Measurements from ENCODE around the gene KCNIP1.

DNA sequence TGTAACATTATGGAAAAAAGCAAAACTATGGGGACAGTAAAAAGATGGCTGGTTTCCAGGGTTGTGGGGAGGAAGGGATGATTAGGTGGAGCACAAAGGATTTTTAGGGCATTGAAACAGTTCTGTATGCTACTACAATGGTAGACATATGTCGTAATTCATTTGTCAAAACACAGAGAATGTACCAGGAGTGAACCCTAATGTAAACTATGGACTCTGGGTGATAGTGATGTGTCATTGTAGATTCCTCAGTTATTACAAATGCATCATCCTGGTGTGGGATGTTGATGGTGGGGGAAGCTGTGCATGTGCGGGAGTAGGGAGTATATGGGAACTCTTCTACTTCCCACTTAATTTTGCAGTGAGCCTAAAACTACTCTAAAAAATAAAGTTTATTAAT is 144.7 kb downstream of the KCNIP1 start:
- TF ChIP-seq, protein P1, sequence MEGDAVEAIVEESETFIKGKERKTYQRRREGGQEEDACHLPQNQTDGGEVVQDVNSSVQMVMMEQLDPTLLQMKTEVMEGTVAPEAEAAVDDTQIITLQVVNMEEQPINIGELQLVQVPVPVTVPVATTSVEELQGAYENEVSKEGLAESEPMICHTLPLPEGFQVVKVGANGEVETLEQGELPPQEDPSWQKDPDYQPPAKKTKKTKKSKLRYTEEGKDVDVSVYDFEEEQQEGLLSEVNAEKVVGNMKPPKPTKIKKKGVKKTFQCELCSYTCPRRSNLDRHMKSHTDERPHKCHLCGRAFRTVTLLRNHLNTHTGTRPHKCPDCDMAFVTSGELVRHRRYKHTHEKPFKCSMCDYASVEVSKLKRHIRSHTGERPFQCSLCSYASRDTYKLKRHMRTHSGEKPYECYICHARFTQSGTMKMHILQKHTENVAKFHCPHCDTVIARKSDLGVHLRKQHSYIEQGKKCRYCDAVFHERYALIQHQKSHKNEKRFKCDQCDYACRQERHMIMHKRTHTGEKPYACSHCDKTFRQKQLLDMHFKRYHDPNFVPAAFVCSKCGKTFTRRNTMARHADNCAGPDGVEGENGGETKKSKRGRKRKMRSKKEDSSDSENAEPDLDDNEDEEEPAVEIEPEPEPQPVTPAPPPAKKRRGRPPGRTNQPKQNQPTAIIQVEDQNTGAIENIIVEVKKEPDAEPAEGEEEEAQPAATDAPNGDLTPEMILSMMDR (IDR thresholded peaks at IDR 0.05 in 2 of 3, conservative IDR thresholded peaks at IDR 0.05 in 1 of 3; ENCODE audit: borderline replicate concordance in 1 of 3, insufficient read depth in 1 of 3, low read depth in 2 of 3, low read length in 2 of 3) = no peak
- TF ChIP-seq EZH2phosphoT487 (IDR thresholded peaks at IDR 0.05; ENCODE audit: borderline replicate concordance) (no peak), POLR2A (IDR thresholded peaks at IDR 0.05; ENCODE audit: borderline replicate concordance, extremely low read depth, insufficient read depth, insufficient read length) (no peak), SP1 (IDR thresholded peaks at IDR 0.05; ENCODE audit: low read depth) (no peak), YY1 (IDR thresholded peaks at IDR 0.05; ENCODE audit: extremely low read depth, insufficient replicate concordance, low read depth, low read length) (no peak), POLR2AphosphoS5 (IDR thresholded peaks at IDR 0.05; ENCODE audit: low read depth, low read length) (no peak), EZH2 (IDR thresholded peaks at IDR 0.05) (no peak)
- TF ChIP-seq, protein P2, sequence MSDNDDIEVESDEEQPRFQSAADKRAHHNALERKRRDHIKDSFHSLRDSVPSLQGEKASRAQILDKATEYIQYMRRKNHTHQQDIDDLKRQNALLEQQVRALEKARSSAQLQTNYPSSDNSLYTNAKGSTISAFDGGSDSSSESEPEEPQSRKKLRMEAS (IDR thresholded peaks at IDR 0.05) = no peak
